GM18909 (cell line): ENCODE measurements around the gene ASB4.
"Not testable (repeated sequence)": the region's sequence is repeated elsewhere in the genome, so short reads cannot be mapped to it uniquely, and the experiment has no call there.

Experiments used
- ATAC-seq: cut with Tn5 transposase; IDR thresholded peaks from one replicate; pipeline ENCODE4 v1.9.1; 2021; ENCODE audit warnings: mild to moderate bottlenecking; ENCODE audit not compliant: unreplicated experiment, poor library complexity

Gene ASB4

DNA sequence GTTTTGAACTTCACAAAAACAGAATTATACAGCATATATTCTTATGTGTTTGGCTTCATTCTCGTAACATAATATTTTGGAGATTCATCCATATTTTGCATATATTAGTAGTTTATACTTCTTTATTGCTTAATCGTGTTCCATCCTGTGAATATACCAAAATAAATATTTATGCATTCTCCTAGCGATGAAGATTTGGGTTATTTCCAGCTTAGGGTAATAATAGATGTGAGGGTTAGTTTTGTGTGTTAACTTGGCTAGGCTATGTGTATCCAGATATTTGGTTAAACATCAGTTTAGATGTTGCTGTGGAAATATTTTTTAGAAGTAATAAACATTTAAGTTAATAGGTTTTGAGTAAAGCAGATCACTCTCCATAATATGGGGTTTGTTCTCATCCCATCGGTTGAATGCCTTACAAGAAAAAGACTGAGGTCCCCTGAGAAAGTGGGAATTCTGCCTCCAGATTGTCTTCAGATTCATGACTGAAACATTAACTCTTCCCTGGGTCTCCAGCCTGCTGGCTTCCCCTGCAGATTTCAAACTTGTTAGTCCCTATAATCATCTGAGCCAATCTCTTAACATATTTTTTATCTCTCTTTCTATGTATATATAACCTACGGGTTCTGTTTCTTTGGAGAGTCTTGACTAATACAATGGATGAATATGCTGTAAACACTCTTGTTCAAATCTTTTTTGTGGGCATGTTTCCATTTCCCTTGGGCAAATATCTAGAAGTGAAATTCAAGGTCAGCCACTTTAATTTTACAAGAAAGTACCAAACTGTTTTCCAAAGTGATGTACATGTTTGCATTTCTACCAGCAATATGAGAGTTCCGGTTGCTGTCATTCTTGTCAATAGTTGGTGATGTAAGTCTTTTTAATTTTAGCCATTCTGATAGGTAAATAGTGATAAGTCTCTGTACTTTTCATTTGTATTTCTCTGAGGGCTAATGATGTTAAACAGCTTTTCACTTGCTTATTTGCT lies 61.9 kb downstream of the ASB4 start:
- ATAC-seq, result no peak

DNA sequence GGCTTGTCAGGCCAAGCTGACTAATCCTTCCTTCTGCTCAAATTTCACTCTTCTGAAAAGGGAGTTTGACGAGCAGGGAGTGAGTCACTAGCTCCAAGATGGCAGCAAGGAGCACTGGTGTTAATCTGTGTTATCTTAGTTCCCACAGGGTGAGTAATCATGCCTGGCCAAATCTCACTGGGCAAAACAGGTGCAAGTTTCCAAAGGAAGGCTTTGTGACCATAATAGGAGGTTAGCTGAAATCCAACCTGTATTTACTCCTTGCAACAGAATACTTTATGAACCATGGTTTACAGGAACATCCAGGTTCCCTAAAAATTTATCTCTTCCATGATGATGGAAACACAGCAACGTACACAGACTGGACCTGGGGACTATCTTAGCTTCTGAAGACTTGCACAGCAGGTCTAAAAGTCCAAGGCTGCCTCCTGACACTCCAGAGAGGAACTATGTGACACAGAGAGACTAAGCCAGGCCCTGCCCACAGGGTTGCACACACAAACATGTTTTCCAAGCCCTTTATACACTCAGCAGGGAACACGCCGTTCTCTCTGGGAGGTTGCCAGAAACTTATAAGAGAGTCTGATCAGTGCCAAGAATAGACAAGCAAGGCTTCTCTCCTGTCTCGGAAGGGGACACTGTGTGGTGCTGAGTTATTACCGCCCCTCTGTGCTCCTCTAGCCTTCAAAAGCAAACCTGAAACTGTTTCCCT lies 64.2 kb downstream of the ASB4 start:
- no peak for ATAC-seq

GRCh38 chr7:95550546-95550945 lies 64.8 kb downstream of the ASB4 start:
- ATAC-seq, result no peak

DNA sequence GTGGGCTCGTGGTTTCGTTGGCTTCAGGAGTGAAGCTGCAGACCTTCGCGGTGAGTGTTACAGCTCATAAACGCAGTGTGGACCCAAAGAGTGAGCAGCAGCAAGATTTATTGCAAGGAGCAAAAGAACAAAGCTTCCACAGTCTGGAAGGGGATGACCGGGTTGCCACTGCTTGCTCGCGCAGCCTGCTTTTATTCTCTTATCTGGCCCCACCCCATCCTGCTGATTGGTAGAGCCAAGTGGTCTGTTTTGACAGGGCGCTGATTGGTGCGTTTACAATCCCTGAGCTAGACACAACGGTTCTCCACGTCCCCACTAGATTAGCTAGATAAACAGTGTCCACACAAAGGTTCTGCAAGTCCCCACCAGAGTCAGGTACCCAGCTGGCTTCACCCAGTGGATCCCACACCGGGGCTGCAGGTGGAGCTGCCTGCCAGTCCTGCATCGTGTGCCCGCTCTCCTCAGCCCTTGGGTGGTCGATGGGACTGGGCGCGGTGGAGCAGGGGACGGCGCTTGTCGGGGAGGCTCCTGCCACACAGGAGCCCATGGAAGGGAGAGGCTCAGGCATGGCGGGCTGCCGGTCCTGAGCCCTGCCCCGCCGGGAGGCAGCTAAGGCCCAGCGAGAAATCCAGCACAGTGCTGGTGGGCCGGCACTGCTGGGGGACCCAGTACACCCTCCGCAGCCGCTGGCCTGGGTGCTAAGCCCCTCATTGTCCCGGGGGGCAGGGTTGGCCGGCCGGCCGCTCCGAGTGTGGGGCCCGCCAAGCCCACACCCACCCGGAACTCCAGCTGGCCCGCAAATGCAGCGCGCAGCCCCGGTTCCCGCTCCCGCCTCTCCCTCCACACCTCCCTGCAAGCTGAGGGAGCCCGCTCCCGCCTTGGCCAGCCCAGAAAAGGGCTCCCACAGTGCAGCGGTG lies 66.5 kb downstream of the ASB4 start:
- ATAC-seq, result not testable (repeated sequence)

GRCh38 chr7:95553939-95554338 lies 68.2 kb downstream of the ASB4 start:
- no peak for ATAC-seq

GRCh38 chr7:95556777-95557176 lies 71.0 kb downstream of the ASB4 start:
- ATAC-seq, result no peak

GRCh38 chr7:95558864-95559263 lies 73.1 kb downstream of the ASB4 start:
- ATAC-seq, result no peak

DNA sequence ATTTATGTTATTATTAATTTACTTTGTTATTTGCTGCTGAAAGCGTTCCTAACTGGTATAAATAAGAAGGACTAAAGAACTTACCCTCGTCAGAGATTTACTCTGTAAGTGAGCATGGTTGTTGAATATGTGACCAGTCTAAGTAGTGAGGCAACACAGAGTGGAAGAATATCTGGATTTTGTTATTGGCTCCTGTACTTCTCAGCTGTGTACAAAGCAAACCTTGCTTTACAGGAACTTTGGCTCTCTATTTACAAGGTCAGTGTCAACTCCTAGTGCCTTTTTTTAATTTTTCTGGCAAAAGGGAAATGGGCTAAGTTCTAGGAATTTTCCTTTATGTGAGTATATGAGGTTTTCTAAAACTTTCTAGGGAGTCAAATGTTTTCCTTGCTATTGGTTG lies 74.9 kb downstream of the ASB4 start:
- no peak for ATAC-seq

DNA sequence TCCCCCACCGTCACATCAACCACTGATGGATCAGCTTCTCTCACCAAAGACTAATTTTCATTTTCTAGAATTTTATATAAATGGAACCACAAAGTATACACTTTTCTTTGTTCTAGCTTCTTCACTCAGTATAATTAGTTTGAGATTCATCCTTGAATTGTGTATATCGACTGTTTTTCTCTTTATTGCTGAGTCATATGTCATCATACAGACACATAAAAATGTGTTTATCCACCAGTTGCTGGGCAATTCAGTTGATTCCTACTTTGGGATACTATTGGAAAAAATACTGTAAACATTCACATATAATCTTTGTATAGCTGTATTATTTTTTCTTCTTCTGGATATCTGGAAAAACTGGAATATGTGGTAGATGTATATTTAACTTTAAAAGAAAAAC lies 84.0 kb downstream of the ASB4 start:
- ATAC-seq, result no peak

DNA sequence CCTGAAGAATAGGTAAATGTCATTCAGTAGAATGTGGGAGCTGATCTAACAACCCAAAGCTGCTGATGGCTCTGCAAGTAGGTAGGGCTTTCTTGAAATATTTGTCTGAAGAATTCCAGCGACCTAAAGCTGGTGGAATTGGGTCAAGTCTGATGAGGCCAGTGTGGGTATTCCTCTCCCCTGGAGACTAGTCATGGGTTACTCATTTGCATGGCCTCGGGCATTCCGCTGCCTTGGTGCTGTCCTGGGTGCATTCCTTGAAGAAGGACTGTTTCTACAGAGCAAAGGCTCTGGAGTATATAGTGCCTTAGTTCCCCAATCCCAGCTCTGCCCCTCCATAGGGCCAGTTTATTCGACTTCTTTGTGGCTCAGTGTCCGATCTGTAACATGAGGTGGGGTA lies 91.4 kb downstream of the ASB4 start:
- no peak for ATAC-seq

DNA sequence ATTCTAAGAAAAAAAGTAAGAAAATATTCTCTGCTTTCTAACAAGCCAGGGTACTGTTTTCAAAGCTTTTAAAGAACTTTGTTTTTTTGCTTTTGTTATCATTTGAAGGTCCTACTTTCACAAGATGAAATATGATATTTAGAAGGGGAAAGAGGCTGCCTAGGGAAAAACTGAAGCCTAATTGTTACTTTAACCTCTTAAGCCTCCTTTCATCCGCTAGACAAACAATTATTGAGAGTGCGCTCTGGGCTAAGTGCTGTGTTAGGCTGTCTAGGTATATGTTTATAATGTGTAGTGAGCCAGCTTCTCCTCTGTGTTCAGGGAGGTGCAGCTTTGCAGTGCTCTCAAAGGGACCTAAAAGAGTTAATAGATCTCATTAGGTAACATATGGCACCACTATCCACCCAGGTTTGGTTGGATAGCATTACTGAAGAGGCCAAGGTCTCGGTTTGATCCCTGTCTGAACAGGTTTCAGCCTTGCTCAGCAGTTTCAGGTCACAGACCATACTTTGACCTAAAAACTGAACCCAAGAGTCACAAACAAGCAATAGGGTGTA lies 92.6 kb downstream of the ASB4 start:
- no peak for ATAC-seq

DNA sequence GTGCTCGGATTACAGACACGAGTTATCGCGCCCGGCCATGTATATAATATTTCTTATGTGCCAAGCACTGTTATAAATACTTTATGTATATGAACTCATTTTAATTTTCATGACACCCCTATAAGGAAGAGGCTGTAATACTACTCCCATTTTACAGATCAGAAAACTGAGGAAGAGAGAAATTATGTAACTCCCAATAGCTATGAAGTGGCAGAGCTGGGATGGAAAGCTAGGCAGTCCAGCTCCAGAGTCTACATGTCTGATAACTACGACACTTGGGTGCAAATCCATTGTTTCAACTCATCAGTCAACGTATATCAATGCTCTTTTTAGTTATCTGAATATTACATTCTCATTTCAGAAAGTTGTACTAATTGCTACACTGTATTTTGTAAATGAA lies 93.6 kb downstream of the ASB4 start:
- ATAC-seq, result no peak

DNA sequence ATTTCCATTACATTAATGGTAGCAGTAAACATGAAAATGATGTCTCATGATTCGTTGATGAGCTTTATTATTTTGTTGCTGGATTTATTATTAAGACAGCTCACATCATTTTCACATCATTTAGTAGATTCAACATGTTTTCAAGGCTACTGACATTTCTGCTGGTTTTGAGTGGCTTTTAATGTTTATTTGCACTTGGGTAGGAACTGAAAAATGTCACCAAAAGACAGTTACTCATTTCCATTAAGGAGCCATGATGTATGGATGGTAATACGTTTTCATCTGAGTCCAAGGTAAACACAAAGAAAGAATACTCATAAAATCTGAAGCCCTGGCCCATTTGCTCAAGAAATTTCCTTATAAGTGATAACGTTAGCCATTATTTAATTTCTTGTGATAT lies 95.7 kb downstream of the ASB4 start:
- ATAC-seq, result no peak

DNA sequence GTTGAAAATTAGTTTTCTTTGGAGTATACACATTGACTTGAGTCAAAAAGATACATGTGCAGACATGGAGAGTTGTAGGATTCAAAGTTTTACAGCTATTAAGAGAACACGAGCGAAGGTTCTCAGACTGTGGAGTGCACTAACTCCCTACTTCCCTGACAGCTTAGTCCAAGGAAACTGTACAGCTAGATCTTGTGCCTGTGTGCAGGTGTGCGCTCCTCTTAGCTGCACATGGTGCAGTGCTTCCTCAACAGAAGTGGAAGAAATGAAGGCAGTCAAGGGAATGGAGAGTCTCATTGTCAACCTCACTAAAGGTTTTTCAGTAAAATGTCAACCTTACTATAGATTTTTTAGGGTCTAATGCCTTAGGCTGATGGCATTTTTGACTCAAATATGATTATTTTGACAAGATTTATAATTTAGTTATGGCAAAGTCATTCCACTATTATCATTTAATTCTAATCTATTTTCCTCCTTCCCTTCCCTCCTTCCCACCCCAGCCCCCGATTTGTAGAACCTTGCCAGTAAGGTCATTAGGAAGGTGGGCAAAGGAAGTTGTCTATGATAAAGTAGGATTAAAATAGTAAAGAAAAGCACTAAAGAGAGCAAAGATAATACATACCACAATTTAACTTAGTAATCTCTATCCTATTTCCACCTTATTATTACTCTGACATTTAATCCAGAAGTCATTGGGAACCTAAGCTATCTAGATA lies 97.0 kb downstream of the ASB4 start:
- no peak for ATAC-seq

DNA sequence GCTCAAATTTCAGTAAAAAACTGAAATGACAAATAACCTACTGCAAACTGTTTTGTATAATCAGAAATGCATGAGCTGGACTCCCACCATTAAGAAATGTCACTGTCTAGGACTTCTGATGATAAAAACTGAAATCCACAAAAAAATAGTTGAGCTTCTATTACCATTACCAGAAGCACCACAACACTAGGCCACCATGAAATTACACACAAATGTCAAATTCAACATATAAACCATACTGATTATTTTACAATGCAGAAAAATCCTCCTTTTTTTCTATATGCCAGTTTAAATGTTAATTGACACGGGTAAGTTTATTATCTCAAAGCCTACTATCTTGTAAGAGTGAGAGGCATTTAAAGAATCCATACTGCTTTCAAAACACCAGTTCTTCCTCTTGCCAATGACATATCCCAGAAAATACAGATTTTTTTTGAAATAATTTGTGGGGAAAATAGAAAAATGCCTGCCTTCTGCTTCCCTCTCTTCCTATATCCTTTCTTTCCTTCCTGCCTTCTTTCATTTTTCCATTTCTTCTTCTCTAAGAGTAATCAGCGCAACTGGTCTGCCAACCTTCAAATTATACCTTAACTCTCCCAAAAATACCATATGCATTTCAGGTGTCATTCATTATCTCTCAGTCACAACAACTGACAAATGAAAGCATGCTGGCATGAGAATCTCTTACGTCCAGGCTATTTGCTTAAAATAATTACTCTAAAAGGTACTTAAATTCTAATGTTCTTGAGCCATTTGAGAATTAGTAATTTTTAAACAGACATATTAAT lies 98.3 kb downstream of the ASB4 start:
- no peak for ATAC-seq

GRCh38 chr7:95584769-95585425 lies 99.2 kb downstream of the ASB4 start:
- no peak for ATAC-seq

DNA sequence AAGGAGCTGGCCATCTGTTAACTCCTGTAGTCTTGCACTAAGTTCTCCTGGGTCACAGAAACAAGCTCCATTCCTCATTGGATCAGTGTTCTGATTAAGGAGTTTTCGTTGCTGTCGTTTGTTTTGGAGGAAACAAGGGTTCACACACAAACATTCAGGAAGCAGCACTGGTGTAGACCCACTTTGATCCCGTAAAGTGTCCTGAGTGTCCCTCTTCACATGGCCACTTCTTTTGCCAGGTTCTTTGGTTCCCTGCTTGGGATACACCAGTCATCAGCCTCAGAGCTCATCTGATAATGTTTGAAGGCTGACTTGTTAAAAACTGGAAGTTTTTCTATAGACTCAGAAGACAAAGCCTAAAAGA lies 99.7 kb downstream of the ASB4 start:
- no peak for ATAC-seq

- ATAC-seq, result peak; percentile 21
Observed at GRCh38 chr7:95586951-95587301, 101.2 kb downstream of the ASB4 start.
